ENCODE results near the gene ULK4.

The ULK4 gene

GRCh38 chr3:41251593-41251992, 710.3 kb downstream of the ULK4 start:
- TF ChIP-seq CTCF (IDR thresholded peaks at IDR 0.05; ENCODE audit: low read depth, low read length, poor library complexity, severe bottlenecking): no peak
- no peak for TF ChIP-seq EZH2phosphoT487 (IDR thresholded peaks at IDR 0.05; ENCODE audit: borderline replicate concordance, low read length)
- H4K20me1 ChIP-seq (ENCODE audit: control insufficient read depth, insufficient read depth, low read depth, low read length): no peaks in the 10 kb centered on the region
- H3F3A ChIP-seq (ENCODE audit: control insufficient read depth, insufficient read depth): no peaks in the 10 kb centered on the region
- H3K27me3 ChIP-seq (ENCODE audit: control insufficient read depth, low read length): no peaks in the 10 kb centered on the region
- H3K79me2 ChIP-seq (ENCODE audit: control insufficient read depth, low read length): no peaks in the 10 kb centered on the region
- no peaks in the 10 kb centered on the region for H3K9me2 ChIP-seq (replicated peaks; ENCODE audit: control insufficient read depth, low read length)
- no peaks in the 10 kb centered on the region for H3K9me3 ChIP-seq (ENCODE audit: control insufficient read depth, insufficient read depth, low read length)
- peaks cover 11% of the 10 kb centered on the region for H3K4me1 ChIP-seq (ENCODE audit: control insufficient read depth, low read length)
- no peak overlapping the region for H3K27ac ChIP-seq (ENCODE audit: low read depth, low read length)
- H3K4me2 ChIP-seq (ENCODE audit: low read length): no peak overlapping the region
- H3K36me3 ChIP-seq (ENCODE audit: control insufficient read depth, low read length): no peaks in the 10 kb centered on the region
- H3K4me3 ChIP-seq (ENCODE audit: low read length): no peak overlapping the region

GRCh38 chr3:41250825-41251224, 711.1 kb downstream of the ULK4 start:
- no peak overlapping the region for H3K27ac ChIP-seq (ENCODE audit: low read depth, low read length)
- H3K36me3 ChIP-seq (ENCODE audit: control insufficient read depth, low read length): no peaks in the 10 kb centered on the region
- no peaks in the 10 kb centered on the region for H3K79me2 ChIP-seq (ENCODE audit: control insufficient read depth, low read length)
- H3K4me2 ChIP-seq (ENCODE audit: low read length): no peak overlapping the region
- TF ChIP-seq CTCF (IDR thresholded peaks at IDR 0.05; ENCODE audit: low read depth, low read length, poor library complexity, severe bottlenecking): no peak
- TF ChIP-seq EZH2phosphoT487 (IDR thresholded peaks at IDR 0.05; ENCODE audit: borderline replicate concordance, low read length): no peak
- no peaks in the 10 kb centered on the region for H3F3A ChIP-seq (ENCODE audit: control insufficient read depth, insufficient read depth)
- H3K9me3 ChIP-seq (ENCODE audit: control insufficient read depth, insufficient read depth, low read length): no peaks in the 10 kb centered on the region
- H3K27me3 ChIP-seq (ENCODE audit: control insufficient read depth, low read length): no peaks in the 10 kb centered on the region
- H3K4me3 ChIP-seq (ENCODE audit: low read length): no peak overlapping the region
- H4K20me1 ChIP-seq (ENCODE audit: control insufficient read depth, insufficient read depth, low read depth, low read length): no peaks in the 10 kb centered on the region
- H3K4me1 ChIP-seq (ENCODE audit: control insufficient read depth, low read length): peaks cover 13% of the 10 kb centered on the region
- no peaks in the 10 kb centered on the region for H3K9me2 ChIP-seq (replicated peaks; ENCODE audit: control insufficient read depth, low read length)

- H3K4me2 ChIP-seq (ENCODE audit: low read length): no peak overlapping the region
- TF ChIP-seq CTCF (IDR thresholded peaks at IDR 0.05; ENCODE audit: low read depth, low read length, poor library complexity, severe bottlenecking) (no peak), EZH2phosphoT487 (IDR thresholded peaks at IDR 0.05; ENCODE audit: borderline replicate concordance, low read length) (no peak)
- peaks cover 13% of the 10 kb centered on the region for H3K4me1 ChIP-seq (ENCODE audit: control insufficient read depth, low read length)
- H3K27me3 ChIP-seq (ENCODE audit: control insufficient read depth, low read length): no peaks in the 10 kb centered on the region
- H3K79me2 ChIP-seq (ENCODE audit: control insufficient read depth, low read length): no peaks in the 10 kb centered on the region
- no peak overlapping the region for H3K4me3 ChIP-seq (ENCODE audit: low read length)
- H3K9me3 ChIP-seq (ENCODE audit: control insufficient read depth, insufficient read depth, low read length): no peaks in the 10 kb centered on the region
- no peaks in the 10 kb centered on the region for H4K20me1 ChIP-seq (ENCODE audit: control insufficient read depth, insufficient read depth, low read depth, low read length)
- H3K36me3 ChIP-seq (ENCODE audit: control insufficient read depth, low read length): no peaks in the 10 kb centered on the region
- no peaks in the 10 kb centered on the region for H3F3A ChIP-seq (ENCODE audit: control insufficient read depth, insufficient read depth)
- no peaks in the 10 kb centered on the region for H3K9me2 ChIP-seq (replicated peaks; ENCODE audit: control insufficient read depth, low read length)
- H3K27ac ChIP-seq (ENCODE audit: low read depth, low read length): no peak overlapping the region
These were observed 712.6 kb downstream of the ULK4 start for GRCh38 chr3:41249318-41249717.

GRCh38 chr3:41248525-41248924, 713.4 kb downstream of the ULK4 start:
- Histone ChIP-seq H3K27ac (ENCODE audit: low read depth, low read length) (no peak overlapping the region), H3K4me1 (ENCODE audit: control insufficient read depth, low read length) (peaks cover 13% of the 10 kb centered on the region), H3K79me2 (ENCODE audit: control insufficient read depth, low read length) (no peaks in the 10 kb centered on the region), H3K9me2 (replicated peaks; ENCODE audit: control insufficient read depth, low read length) (no peaks in the 10 kb centered on the region), H3K4me2 (ENCODE audit: low read length) (no peak overlapping the region), H3K36me3 (ENCODE audit: control insufficient read depth, low read length) (no peaks in the 10 kb centered on the region), H4K20me1 (ENCODE audit: control insufficient read depth, insufficient read depth, low read depth, low read length) (no peaks in the 10 kb centered on the region), H3F3A (ENCODE audit: control insufficient read depth, insufficient read depth) (no peaks in the 10 kb centered on the region), H3K4me3 (ENCODE audit: low read length) (no peak overlapping the region), H3K9me3 (ENCODE audit: control insufficient read depth, insufficient read depth, low read length) (no peaks in the 10 kb centered on the region), H3K27me3 (ENCODE audit: control insufficient read depth, low read length) (no peaks in the 10 kb centered on the region)
- TF ChIP-seq EZH2phosphoT487 (IDR thresholded peaks at IDR 0.05; ENCODE audit: borderline replicate concordance, low read length) (no peak), CTCF (IDR thresholded peaks at IDR 0.05; ENCODE audit: low read depth, low read length, poor library complexity, severe bottlenecking) (no peak)

Measured in DOHH2 (cell line).